22Rv1 (cell line): ENCODE data around the gene GGA1.

Experiments used
- ZFX ChIP-seq: fragments of 450-650 bp; IDR thresholded peaks from 2 replicates; pipeline ENCODE4 v1.6.1; 2017; ENCODE audit warnings: antibody characterized with exemption, borderline replicate concordance
- TF ChIP-seq, protein P1 (sequence below): fragments of 450-650 bp; IDR thresholded peaks from 2 replicates; pipeline ENCODE4 v1.5.1; 2017; ENCODE audit warnings: mild to moderate bottlenecking

DNA sequence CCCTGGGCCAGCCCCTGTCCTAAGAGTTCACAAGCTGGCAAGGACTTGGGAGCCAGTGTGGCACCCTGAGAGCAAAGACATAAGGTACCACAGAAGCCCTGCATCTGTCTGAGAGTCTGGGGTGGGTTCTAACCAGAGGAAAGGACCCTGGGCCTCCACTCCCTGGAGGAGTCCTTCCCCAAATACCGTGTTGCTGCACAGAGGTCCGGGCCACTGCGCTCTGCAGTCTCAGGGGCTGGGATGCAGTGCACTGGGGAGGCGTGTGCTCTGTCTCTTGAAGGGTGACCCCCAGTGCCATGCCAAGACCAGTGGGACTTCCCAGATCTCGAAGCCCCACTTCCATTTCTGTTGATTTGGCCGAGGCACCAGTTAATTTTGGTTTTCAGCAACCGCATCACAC lies 26.5 kb downstream of the GGA1 start:
- TF ChIP-seq, protein P1, sequence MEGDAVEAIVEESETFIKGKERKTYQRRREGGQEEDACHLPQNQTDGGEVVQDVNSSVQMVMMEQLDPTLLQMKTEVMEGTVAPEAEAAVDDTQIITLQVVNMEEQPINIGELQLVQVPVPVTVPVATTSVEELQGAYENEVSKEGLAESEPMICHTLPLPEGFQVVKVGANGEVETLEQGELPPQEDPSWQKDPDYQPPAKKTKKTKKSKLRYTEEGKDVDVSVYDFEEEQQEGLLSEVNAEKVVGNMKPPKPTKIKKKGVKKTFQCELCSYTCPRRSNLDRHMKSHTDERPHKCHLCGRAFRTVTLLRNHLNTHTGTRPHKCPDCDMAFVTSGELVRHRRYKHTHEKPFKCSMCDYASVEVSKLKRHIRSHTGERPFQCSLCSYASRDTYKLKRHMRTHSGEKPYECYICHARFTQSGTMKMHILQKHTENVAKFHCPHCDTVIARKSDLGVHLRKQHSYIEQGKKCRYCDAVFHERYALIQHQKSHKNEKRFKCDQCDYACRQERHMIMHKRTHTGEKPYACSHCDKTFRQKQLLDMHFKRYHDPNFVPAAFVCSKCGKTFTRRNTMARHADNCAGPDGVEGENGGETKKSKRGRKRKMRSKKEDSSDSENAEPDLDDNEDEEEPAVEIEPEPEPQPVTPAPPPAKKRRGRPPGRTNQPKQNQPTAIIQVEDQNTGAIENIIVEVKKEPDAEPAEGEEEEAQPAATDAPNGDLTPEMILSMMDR = no peak
- TF ChIP-seq ZFX = no peak
